ENCODE measurements around the gene HINFP.

The HINFP gene, protein sequence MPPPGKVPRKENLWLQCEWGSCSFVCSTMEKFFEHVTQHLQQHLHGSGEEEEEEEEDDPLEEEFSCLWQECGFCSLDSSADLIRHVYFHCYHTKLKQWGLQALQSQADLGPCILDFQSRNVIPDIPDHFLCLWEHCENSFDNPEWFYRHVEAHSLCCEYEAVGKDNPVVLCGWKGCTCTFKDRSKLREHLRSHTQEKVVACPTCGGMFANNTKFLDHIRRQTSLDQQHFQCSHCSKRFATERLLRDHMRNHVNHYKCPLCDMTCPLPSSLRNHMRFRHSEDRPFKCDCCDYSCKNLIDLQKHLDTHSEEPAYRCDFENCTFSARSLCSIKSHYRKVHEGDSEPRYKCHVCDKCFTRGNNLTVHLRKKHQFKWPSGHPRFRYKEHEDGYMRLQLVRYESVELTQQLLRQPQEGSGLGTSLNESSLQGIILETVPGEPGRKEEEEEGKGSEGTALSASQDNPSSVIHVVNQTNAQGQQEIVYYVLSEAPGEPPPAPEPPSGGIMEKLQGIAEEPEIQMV

DNA sequence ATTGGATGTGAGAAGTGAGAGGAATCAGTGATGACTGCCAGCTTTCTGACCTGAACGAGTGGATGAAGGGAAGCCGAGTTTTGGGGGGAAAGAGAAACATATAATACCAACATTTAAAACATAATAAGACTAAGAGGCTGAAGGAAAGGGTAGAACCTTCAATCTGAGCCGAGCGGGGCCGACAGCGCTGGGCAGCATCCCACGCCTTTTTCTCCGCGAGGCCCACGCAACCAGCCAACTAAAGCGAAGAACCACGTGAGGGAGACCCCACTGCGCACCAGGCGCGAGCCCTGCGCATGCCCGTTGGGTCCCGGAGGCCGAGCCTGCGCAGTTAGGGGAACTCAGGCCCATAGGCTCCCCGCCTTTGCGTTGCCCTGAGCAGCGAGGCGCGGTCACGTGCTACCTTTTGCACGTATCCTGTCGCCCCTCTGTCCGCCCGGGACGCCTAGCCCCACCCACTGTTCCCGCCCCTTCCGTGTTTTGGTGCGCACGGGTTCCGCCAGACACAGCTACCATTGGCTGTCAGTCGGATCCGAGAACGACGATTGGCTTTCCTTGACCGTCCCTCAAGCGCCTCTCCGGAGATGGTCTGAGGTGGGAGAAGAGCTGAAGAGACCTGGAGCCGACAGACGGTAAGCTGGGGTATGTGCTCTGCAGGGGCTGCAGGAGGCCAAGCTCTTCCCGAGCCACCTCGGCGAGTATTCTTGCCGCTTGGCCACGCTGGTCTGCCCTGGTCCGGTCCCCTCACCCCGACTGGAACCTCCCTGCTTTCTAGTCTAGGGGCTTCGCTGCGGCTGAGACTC lies at the start of gene HINFP:
HINFP (plus strand) TSS at position 573 of the 803 bp plus-strand sequence. CDS start 5,365 bp downstream, outside the sequence.
- peak; percentile 100 for DNase-seq

DNA sequence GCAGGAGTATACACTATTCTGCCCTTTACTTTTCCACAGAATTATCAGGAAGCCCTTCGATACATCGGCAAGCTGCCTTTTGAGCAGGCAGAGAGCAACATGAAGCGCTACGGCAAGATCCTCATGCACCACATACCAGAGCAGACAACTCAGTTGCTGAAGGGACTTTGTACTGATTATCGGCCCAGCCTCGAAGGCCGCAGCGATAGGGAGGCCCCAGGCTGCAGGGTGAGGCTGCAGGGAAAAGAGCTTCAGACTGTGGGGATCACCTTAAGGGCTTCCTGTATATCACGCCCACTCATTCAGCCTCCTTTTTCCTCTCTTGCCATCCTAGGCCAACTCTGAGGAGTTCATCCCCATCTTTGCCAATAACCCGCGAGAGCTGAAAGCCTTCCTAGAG lies 43.5 kb upstream of the HINFP start:
- DNase-seq = no peak

DNA sequence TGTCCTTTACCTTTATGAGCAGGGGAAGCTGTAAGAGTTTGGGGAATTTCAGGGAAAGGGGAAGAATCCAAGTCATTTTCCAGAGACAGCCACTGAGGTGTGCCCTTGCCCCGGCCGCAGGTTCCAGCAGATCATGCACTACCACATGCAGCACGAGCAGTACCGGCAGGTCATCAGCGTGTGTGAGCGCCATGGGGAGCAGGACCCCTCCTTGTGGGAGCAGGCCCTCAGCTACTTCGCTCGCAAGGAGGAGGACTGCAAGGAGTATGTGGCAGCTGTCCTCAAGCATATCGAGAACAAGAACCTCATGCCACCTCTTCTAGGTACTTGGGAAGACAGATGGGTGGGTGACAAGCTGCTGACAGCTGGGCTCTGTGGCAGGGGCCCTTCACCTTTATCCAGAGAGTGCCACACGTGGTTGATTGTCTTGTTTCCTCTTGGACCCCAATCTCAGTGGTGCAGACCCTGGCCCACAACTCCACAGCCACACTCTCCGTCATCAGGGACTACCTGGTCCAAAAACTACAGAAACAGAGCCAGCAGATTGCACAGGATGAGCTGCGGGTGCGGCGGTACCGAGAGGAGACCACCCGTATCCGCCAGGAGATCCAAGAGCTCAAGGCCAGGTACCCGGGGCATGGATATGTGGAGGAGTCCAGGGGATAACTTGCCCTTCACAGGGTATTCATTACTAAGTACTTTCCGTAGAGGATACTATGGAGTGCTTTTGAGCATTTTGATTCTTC lies 42.5 kb upstream of the HINFP start:
- DNase-seq = no peak

DNA sequence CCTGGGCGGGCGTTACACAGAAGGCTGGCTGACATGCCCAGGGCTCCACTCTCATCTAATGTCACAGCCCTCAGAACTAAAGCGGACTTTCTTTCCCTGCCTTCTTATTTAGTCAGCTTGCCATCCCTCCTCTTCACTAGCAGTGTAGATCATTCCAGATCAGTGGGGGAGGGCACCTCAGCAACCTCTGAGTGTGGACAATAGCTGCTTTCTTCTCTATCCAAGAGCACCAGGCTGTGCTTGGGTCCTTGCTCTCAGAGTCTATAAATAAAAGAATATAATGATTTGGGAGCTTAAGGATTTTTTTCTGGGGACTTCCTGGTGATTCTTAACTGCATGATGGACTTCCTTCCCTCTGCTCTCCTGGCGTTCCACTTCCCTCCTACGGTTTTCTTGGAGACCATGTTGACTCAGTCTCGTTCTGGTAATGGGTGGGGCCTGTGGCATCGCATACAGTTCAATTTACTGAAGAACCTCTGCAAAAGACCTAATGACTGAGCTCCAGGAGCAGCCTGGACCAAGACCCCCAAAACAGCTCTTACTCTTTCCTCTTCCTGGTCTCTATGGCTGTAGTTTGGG lies 39.6 kb upstream of the HINFP start:
- DNase-seq = no peak

DNA sequence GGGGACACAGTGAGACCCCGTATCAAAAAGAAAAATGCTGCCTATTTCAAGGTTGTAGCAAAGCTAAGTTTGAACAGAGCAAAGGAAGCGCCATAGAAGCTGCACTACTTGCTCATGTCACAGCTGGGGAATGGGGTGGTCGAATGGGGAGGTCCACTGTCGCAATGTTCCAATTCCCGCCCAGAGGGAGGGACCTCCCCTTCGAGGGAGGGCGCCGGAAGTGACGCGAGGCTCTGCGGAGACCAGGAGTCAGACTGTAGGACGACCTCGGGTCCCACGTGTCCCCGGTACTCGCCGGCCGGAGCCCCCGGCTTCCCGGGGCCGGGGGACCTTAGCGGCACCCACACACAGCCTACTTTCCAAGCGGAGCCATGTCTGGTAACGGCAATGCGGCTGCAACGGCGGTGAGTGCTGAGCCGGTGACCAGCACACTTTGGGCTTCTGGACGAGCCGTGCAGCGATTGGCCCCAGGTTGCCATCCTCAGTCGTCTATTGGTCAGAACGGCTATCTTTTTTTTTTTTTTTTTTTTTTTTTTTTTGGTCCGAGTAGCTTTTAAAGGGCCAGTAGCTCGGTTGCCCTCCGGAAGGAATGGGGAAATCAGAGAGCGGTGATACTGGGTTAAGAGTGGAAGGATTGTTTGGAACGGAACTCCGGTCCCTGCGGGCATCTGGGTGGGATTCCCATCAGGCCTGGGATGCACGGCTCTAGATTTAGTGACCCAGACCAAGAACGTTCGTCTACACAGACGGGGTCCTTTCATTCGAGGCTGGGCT lies 36.5 kb upstream of the HINFP start, which contains the start of gene HMBS:
HMBS (plus strand) TSS at position 219 of the 774 bp plus-strand sequence; CDS start at position 372, 153 bp downstream.
- peak; percentile 97 for DNase-seq

DNA sequence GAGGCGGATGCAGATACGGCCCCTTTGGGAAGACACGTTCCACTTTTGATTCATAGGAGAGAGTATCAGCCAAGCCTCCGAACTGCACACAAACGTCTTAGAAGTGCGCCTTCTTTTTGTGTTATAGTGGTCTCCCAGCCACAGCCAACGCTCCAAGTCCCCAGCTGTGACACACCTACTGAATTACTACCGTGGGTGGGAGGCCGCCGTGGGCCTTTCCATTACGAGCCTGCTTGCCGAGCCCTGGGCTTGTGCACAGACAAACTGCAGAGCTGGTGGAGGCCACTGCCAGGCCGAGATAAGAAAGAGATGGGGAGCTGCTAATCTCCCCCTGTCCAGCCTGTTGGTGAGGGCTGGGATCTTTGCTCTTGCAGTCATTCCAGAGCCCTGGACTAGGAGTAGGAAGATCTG lies 35.9 kb upstream of the HINFP start:
- DNase-seq = no peak

DNA sequence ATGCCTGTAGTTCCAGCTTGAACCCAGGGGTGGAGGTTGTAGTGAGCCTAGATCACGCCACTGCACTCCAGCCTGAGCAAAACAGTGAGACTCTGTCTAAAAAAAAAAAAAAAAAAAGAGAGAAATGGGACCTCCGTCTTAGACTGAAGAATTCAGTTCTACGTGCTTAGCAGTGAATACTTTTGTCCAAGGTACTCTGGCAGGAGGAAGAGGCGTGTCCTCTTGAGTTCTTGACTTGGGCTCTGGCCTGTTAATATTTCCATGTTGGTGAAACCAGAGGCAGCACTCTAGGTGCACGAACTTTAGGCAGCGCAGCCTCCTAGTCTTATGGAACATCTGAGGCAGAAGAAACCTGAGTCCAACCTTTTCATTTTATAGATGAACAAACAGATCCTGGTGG lies 34.3 kb upstream of the HINFP start:
- no peak for DNase-seq

DNA sequence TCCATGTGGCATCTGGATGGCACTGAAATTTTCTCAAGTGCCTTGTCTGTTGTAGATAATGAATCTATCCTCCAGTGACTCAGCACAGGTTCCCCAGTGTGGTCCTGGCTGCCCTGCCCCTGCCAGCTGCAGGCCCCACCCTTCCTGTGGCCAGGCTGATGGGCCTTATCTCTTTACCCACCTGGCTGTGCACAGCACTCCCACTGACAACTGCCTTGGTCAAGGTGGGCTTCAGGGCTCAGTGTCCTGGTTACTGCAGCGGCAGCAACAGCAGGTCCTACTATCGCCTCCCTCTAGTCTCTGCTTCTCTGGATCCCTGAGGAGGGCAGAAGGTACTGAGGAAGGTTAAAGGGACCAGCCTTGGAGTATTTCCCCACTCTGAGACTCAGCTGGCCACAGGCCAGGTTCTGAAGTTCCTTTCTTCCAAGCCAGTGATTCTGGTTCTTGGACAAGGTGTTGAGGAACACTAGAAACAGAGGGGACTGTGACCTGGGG lies 33.6 kb upstream of the HINFP start:
- no peak for DNase-seq

DNA sequence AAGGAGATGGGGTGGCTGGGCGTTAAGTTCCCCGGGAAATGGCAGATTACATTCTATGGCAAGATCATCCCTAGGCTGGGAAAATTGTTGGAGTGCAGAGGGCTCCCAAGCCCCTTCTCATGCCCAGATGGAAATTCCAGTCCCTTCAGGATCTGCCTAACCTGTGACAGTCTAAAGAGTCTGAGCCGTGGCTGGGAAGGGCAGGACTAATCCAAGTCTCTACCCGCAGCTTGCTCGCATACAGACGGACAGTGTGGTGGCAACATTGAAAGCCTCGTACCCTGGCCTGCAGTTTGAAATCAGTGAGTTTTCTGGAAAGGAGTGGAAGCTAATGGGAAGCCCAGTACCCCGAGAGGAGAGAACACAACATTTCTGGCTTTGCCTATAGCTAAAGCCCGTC lies 33.0 kb upstream of the HINFP start:
- DNase-seq = no peak

DNA sequence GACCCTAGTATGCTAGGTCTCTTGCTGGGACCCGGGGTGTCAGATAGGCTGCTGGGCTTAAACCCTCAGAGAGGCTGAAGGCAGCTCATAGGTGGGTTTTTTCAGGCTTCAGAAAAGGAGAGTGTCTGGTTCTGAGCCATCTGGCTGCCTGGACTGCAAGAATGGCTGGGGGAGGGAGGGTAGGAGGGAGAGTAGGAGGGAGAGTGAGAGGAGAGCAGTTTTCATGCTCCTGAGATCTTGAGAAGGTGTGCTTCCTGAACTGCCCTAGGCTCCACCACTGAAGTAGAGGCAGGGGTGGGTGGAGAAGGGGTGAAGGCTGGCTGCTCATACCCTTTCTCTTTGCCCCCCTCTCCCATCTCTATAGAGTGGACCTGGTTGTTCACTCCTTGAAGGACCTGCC lies 32.1 kb upstream of the HINFP start:
- no peak for DNase-seq

DNA sequence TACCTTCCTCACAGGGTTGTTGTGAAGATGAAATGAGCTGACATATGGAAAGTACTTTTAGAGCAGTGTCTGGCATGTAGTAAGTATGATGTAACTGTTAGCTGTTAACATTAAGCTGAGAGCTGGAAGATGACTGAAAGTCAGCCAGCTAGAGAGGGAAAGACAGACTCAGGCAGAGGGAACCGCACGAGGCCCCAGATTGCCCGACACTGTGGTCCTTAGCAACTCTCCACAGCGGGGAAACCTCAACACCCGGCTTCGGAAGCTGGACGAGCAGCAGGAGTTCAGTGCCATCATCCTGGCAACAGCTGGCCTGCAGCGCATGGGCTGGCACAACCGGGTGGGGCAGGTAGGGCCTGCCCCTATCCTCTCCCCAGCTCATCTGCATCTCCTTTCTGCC lies 30.2 kb upstream of the HINFP start:
- DNase-seq = no peak

DNA sequence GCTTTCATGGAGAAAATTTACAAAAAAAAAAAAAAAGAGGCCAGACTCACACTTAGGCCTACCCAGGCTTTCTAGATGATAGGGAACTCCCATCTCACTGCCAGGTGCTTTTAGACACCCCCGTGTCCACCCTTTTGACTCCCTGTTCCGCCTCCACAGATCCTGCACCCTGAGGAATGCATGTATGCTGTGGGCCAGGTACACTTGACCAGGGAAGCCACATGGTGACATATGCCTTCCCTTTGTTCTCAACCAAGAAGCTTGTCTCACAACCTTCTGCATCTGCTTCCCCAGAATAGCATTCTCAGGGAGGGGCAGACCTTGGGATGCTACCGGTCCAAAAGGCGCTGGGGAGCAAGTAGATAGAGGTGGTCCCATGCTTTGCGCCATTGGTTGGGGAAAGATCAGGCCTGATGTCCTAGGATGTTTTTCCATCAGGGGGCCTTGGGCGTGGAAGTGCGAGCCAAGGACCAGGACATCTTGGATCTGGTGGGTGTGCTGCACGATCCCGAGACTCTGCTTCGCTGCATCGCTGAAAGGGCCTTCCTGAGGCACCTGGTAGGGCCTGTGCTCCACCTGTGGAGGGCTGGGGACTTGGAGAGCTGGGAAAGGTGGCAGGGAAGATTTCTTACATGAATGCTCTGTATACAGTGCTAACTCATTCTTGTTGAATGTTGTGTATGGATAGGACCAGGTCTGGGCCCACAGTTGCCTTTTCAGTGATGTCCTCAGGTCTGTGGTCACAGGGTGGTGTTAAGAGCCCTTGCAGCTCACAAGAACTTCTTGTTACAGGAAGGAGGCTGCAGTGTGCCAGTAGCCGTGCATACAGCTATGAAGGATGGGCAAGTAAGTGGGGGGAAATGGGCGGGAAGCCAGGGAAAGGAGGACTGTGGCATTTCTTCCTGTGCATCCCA lies 29.2 kb upstream of the HINFP start:
- no peak for DNase-seq

DNA sequence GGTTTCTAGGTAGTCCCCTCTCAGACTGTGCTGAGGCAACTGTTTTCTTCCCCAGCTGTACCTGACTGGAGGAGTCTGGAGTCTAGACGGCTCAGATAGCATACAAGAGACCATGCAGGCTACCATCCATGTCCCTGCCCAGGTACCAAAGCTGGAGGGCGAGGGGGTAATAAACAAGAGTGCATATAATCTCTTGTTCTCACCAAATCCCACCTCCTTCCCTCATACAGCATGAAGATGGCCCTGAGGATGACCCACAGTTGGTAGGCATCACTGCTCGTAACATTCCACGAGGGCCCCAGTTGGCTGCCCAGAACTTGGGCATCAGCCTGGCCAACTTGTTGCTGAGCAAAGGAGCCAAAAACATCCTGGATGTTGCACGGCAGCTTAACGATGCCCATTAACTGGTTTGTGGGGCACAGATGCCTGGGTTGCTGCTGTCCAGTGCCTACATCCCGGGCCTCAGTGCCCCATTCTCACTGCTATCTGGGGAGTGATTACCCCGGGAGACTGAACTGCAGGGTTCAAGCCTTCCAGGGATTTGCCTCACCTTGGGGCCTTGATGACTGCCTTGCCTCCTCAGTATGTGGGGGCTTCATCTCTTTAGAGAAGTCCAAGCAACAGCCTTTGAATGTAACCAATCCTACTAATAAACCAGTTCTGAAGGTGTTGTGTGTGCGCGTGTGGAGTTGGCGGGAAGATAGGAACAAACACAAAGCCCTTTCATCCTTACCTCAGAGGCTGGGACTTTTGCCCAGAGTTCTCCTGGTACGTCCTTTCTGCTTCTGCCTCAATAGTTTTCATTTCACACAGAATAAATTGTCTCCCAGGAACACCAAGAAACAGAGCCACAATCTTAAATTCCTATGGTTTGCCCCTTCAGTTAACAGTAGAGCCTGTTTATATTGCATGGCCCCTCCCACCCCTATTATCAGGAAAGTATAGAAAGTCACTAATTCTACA lies 28.2 kb upstream of the HINFP start:
- no peak for DNase-seq

DNA sequence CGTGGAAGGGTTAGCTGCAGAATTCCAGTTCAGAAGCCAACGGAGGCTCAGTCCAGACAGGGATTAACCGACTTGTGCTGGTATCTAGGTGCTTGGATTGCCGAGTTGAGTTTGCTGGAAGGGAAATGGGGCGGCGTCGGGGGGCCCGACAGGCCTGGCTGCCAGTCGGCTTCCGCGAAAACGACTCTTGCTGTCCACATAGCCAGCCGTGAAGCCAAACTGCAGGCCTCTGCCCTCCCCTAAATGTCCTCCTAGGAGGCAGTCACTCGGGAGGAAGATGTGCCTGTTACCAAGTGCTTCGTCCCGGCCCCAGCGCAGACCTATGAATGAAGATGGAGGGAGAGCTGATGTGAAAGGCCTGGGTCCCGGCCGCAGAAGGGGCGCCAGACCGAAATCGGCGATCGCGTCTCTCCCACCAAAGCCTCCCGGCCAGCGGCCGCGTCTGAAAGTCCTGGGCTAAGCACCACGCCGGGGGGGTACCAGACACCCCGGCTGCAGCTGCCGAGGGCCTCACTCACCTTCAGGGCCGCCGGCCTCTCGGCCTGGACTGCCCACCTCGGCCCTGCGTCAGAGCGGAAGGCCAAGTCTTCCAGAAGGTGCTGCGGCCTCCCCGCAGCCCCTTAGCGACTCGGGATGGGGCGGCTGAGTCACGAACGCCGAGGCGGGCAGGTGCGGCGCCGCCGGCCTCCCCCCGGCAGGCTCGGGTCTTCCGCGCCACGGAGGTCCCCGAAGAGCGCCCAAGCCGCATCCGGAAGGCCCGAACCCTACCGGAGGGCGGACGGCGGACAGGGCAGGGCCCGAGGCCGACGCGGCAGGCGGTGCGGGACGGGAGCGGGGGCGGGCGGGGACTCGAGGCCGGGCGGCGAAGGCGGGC lies 27.2 kb upstream of the HINFP start:
- DNase-seq = no peak

DNA sequence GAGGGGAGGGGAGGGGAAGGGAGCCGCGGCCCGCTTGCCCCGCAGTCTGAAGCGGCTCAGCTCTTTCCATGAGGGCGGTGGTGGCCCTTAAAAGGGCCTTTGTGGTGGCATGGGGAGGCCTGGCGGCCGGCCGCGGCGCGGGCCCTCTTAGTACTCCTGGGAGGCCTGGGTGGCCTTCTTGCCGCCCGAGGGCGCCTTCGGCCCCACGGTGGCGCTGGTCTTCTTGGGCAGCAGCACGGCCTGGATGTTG lies 26.6 kb upstream of the HINFP start:
- no peak for DNase-seq

DNA sequence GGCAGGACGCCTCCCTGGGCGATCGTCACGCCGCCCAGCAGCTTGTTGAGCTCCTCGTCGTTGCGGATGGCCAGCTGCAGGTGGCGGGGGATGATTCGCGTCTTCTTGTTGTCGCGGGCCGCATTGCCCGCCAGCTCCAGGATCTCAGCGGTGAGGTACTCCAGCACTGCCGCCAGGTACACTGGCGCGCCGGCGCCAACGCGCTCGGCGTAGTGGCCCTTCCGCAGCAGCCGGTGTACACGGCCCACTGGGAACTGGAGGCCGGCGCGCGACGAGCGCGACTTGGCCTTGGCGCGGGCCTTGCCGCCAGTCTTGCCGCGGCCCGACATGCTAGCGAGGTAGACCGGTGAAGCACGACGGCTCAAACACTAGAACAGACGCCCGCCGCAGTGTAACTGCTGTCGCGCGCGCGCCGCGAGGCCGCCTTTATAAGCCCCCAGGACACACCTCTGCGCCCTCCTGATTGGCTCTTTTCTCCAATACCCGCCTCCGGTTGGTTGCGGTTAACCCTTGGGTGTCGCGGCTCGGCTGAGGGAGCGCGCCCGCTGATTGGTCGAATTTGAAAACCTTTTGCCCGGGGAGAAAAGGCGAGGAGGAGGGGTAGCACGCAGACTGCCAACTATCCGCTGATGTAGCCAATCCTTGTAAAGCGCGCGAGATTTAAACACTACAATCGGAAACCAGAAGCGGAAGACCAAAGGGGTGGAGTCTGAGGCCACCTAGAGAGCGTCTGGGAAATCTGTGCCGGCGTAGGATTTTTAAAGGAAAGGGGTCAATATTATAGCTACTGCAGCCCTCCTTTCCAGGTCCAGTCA lies 26.1 kb upstream of the HINFP start:
- peak; percentile 100 for DNase-seq

DNA sequence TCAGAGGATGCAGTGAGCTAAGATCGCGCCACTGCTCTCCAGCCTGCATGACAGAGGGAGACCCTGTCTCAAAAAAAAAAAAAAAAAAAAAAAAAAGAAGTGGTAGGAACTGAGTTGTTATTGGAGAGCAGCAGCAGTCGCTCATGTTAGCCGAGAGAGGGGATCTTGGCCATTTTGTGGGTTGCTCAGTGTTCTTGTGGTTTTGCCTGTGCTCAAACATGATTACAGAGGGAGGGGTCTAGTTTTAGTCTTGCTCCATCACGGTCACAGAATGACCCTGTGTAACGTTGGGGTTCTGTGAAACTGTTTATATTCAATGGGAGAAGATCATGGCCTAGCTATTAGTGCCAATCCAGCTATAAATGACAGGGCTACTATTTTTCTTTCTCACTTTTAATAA lies 21.7 kb upstream of the HINFP start:
- no peak for DNase-seq
